ENCODE measurements around the gene PDZRN3. TPM values are rescaled to one million over a fixed set of nuclear protein-coding genes. Genes with fewer than 3 reads are reported as not detected.

The PDZRN3 gene
- total and polyA plus RNA-seq, 2 donors (not counting 3 experiments of a cell fraction or from before 2014, with no cell fraction given), result not detected

DNA sequence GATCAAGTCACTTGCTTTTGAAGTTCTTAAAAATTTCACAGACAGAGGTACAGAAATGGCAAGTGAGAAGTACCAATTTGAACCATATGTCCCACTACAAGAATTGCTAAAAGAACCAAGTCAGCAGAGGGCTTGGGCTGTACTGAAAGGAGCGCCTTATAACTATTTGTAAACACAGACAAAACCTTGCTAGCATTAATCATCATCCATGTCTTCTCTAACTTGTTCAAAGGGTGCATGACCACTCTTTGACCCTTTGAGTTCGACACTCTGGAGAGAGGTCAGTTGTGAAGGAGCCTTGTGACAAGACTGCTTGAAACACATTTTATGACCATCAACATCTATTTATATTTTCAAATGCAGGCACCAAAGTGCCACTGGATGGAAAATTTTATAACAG lies 191.7 kb downstream of the PDZRN3 start:
- DNase-seq (ENCODE audit: low read depth, low spot score), result no peak
- intact Hi-C loops (cut with micrococcal nuclease) (loop anchor here (2.0 to 10.0 kb wide), 3 partner anchors 70 to 528 kb away; no protein-coding TSS in a partner anchor), dilution Hi-C loops (cut with MboI; ENCODE audit: extremely low pct_ligation_motif_present, low sequenced_read_pairs) (no loop called here)
- no peaks in the 10 kb centered on the region for H3K9me3 ChIP-seq (replicated peaks; ENCODE audit: control insufficient read depth, insufficient read depth, low read length)
- H3K4me2 ChIP-seq (ENCODE audit: insufficient read depth, low read length), result no peak overlapping the region
- ChIA-PET CTCF (no interaction called here), POLR2A (no interaction called here)
- no peak overlapping the region for H3K9ac ChIP-seq (replicated peaks; ENCODE audit: extremely low read depth, insufficient read depth, low read length)
- H3K36me3 ChIP-seq (ENCODE audit: control insufficient read depth in 2 of 2, extremely low read depth in 1 of 2, insufficient read depth in 2 of 2, low read length in 2 of 2), result no peaks in the 10 kb centered on the region
- no peak overlapping the region for H3K4me3 ChIP-seq (replicated peaks in 1 of 3; ENCODE audit: insufficient read depth in 1 of 3, low read depth in 1 of 3, low read length in 3 of 3)
- H3K4me1 ChIP-seq (ENCODE audit: control insufficient read depth, extremely low read depth, insufficient read depth, low read length), result no peaks in the 10 kb centered on the region
- H3K27me3 ChIP-seq (ENCODE audit: control insufficient read depth in 2 of 2, insufficient read depth in 2 of 2, low read length in 2 of 2), result no peaks in the 10 kb centered on the region
- H2AFZ ChIP-seq (ENCODE audit: low read depth, low read length), result no peak overlapping the region
- H3K79me2 ChIP-seq (ENCODE audit: control insufficient read depth, insufficient read depth, low read length), result no peaks in the 10 kb centered on the region
- no peak overlapping the region for H3K27ac ChIP-seq (ENCODE audit: insufficient read depth, low read depth, low read length)
- BruUV-seq (replicated peaks), result no TSS peak
- TF ChIP-seq, protein P1, sequence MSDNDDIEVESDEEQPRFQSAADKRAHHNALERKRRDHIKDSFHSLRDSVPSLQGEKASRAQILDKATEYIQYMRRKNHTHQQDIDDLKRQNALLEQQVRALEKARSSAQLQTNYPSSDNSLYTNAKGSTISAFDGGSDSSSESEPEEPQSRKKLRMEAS (IDR thresholded peaks at IDR 0.05; ENCODE audit: insufficient read depth, insufficient read length), result no peak
- no peak for TF ChIP-seq FOS (IDR thresholded peaks at IDR 0.05; ENCODE audit: borderline replicate concordance, insufficient read depth, low read length)
- TF ChIP-seq, protein P2, sequence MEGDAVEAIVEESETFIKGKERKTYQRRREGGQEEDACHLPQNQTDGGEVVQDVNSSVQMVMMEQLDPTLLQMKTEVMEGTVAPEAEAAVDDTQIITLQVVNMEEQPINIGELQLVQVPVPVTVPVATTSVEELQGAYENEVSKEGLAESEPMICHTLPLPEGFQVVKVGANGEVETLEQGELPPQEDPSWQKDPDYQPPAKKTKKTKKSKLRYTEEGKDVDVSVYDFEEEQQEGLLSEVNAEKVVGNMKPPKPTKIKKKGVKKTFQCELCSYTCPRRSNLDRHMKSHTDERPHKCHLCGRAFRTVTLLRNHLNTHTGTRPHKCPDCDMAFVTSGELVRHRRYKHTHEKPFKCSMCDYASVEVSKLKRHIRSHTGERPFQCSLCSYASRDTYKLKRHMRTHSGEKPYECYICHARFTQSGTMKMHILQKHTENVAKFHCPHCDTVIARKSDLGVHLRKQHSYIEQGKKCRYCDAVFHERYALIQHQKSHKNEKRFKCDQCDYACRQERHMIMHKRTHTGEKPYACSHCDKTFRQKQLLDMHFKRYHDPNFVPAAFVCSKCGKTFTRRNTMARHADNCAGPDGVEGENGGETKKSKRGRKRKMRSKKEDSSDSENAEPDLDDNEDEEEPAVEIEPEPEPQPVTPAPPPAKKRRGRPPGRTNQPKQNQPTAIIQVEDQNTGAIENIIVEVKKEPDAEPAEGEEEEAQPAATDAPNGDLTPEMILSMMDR (IDR thresholded peaks at IDR 0.05; ENCODE audit: extremely low read depth in 1 of 2, insufficient read depth in 1 of 2, low read depth in 1 of 2, low read length in 2 of 2), result no peak
- no peak for TF ChIP-seq MYC (IDR thresholded peaks at IDR 0.05; ENCODE audit: low read depth, low read length)
- TF ChIP-seq EZH2 (IDR thresholded peaks at IDR 0.05; ENCODE audit: borderline replicate concordance, low read depth, low read length, severe bottlenecking), result no peak
- no peak for TF ChIP-seq GATA2 (IDR thresholded peaks at IDR 0.05; ENCODE audit: insufficient read depth, insufficient read length, low read depth, low read length)
- no peak for TF ChIP-seq JUN (IDR thresholded peaks at IDR 0.05; ENCODE audit: borderline replicate concordance, insufficient read depth, insufficient read length, low read depth)
- no peaks in the 10 kb centered on the region for H4K20me1 ChIP-seq (replicated peaks; ENCODE audit: control insufficient read depth, extremely low read depth, insufficient read depth, low read length)
- FAIRE-seq, result no peak
- H3K9me1 ChIP-seq (replicated peaks; ENCODE audit: control insufficient read depth, extremely low read depth, insufficient read depth, low read length), result no peaks in the 10 kb centered on the region
